Measurements from ENCODE around the gene RASSF1. TPM values are rescaled to one million over a fixed set of nuclear protein-coding genes. Genes with fewer than 3 reads are reported as not detected.

The RASSF1 gene
- polyA plus RNA-seq, 1 donor from 2014 or later = 51.4 TPM

- Histone ChIP-seq H3K9me3 (ENCODE audit: low read length) (no peaks in the 10 kb centered on the region), H4K20me1 (ENCODE audit: insufficient read depth) (no peaks in the 10 kb centered on the region), H3K27me3 (ENCODE audit: insufficient read depth, low read depth, low read length) (no peaks in the 10 kb centered on the region), H3K4me3 (ENCODE audit: low read length) (no peak overlapping the region), H2AFZ (ENCODE audit: low read depth, low read length) (no peak overlapping the region), H3K79me2 (replicated peaks; ENCODE audit: insufficient read depth, low read length) (no peaks in the 10 kb centered on the region), H3K9ac (ENCODE audit: low read length) (no peak overlapping the region), H3K4me2 (ENCODE audit: low read length) (no peak overlapping the region), H3F3A (ENCODE audit: insufficient read depth, low read length, poor library complexity, severe bottlenecking) (no peaks in the 10 kb centered on the region), H3K9me2 (ENCODE audit: insufficient read depth, low read length) (no peaks in the 10 kb centered on the region), H3K36me3 (ENCODE audit: insufficient read depth, low read length) (no peaks in the 10 kb centered on the region), H3K27ac (ENCODE audit: low read length) (no peak overlapping the region)
- TF ChIP-seq, protein P1, sequence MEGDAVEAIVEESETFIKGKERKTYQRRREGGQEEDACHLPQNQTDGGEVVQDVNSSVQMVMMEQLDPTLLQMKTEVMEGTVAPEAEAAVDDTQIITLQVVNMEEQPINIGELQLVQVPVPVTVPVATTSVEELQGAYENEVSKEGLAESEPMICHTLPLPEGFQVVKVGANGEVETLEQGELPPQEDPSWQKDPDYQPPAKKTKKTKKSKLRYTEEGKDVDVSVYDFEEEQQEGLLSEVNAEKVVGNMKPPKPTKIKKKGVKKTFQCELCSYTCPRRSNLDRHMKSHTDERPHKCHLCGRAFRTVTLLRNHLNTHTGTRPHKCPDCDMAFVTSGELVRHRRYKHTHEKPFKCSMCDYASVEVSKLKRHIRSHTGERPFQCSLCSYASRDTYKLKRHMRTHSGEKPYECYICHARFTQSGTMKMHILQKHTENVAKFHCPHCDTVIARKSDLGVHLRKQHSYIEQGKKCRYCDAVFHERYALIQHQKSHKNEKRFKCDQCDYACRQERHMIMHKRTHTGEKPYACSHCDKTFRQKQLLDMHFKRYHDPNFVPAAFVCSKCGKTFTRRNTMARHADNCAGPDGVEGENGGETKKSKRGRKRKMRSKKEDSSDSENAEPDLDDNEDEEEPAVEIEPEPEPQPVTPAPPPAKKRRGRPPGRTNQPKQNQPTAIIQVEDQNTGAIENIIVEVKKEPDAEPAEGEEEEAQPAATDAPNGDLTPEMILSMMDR (IDR thresholded peaks at IDR 0.05; ENCODE audit: poor library complexity, severe bottlenecking) = no peak
- TF ChIP-seq EP300 (conservative IDR thresholded peaks at IDR 0.05; ENCODE audit: poor library complexity, severe bottlenecking) (no peak), MXI1 (conservative IDR thresholded peaks at IDR 0.05; ENCODE audit: poor library complexity, severe bottlenecking) (no peak), RAD21 (conservative IDR thresholded peaks at IDR 0.05) (no peak)
Measured at GRCh38 chr3:50297384-50297775, 43.3 kb downstream of the RASSF1 start.

DNA sequence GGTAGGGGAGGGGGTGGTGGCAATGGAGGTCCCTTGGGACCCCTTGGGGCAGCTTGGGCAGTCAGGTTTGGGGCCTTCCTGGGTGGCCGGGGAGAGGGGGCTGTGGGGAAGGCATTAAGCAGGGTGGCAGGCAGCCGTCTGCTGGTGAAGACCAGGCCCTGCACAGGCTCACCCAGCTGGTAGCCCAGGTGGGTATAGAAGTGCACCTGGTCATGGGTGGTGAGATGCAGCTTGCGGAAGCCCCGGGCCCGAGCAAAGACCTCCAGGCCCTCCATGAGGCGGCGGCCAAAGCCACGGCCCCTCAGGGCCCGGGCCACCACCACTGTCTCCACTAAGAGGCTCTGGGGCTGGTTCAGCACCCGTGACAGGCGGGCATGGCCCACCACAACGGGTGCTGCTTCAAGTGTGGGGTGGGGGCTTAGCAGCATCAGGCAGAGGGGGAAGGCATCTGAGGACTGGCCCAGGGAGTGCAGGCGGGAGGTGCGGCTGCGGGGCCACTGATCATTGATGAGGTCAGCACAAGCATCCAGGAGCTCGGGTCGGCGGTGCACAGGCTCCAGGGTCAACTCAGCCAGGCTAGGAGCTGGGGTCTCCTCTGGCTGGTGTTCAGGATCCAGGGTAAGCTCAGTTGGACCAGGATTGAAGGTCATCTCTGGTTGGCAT, 43.8 kb downstream of the RASSF1 start:
- Histone ChIP-seq H3K27ac (ENCODE audit: low read length) (no peak overlapping the region), H3K36me3 (ENCODE audit: insufficient read depth, low read length) (no peaks in the 10 kb centered on the region)
- TF ChIP-seq EP300 (conservative IDR thresholded peaks at IDR 0.05; ENCODE audit: poor library complexity, severe bottlenecking) (no peak), EZH2 (IDR thresholded peaks at IDR 0.05; ENCODE audit: borderline replicate concordance, insufficient read depth, low read length, poor library complexity, severe bottlenecking) (no peak), RAD21 (conservative IDR thresholded peaks at IDR 0.05) (no peak)

DNA sequence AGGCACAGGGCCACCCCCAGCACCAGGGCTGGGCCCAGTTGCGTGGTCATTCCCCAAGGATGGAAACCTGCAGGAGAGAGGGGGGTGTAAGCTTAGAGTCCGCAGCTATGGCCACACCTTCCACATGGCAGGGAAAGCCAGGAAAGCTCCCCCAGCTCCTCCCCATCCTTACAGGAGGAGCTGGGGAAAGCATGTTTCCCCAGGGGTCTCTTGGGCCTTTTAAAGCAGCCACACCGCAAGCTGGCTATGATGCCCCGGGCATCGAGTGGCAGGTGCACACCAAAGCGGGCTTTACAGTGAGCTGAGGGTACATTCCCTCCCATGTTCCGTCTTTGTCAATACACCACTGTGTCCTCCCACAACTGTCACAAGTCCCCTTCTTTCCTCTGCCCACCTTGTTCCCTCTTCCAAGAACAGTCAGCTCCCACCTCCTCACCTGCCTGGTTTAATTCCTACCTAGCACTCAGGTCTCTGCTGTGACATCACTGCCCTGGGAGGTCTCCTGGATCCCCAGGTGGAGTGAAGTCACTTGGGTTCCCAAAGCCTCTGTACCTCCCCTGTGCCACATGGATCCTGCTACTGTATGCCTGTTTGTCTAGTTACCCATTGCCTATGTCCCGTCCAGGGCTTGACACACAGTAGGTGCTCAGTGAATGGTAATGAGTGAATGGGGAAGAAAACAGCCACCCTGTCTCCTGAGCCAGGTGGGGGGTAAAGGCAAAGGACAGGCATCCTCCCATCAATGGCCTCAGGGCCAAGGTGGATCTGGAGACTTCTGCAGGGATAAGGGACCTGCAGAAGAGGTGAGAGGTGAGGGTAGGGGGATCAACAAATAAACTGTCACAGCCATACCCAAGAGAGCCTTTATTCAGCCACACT, 44.8 kb downstream of the RASSF1 start:
- H3K27ac ChIP-seq (ENCODE audit: low read length) = no peak overlapping the region
- H3K4me3 ChIP-seq (ENCODE audit: low read length) = no peak overlapping the region
- no peak overlapping the region for H2AFZ ChIP-seq (ENCODE audit: low read depth, low read length)
- no peaks in the 10 kb centered on the region for H4K20me1 ChIP-seq (ENCODE audit: insufficient read depth)
- no peak overlapping the region for H3K9ac ChIP-seq (ENCODE audit: low read length)
- H3K36me3 ChIP-seq (ENCODE audit: insufficient read depth, low read length) = no peaks in the 10 kb centered on the region
- H3K9me3 ChIP-seq (ENCODE audit: low read length) = no peaks in the 10 kb centered on the region
- no peak overlapping the region for H3K4me2 ChIP-seq (ENCODE audit: low read length)
- peaks cover 6% of the 10 kb centered on the region for H3K79me2 ChIP-seq (replicated peaks; ENCODE audit: insufficient read depth, low read length)
- no peaks in the 10 kb centered on the region for H3F3A ChIP-seq (ENCODE audit: insufficient read depth, low read length, poor library complexity, severe bottlenecking)
- TF ChIP-seq EZH2 (IDR thresholded peaks at IDR 0.05; ENCODE audit: borderline replicate concordance, insufficient read depth, low read length, poor library complexity, severe bottlenecking) (no peak), SMC3 (conservative IDR thresholded peaks at IDR 0.05; ENCODE audit: poor library complexity) (no peak), EP300 (conservative IDR thresholded peaks at IDR 0.05; ENCODE audit: poor library complexity, severe bottlenecking) (no peak), RAD21 (conservative IDR thresholded peaks at IDR 0.05) (no peak)
- TF ChIP-seq, protein P1 (IDR thresholded peaks at IDR 0.05; ENCODE audit: poor library complexity, severe bottlenecking) = no peak
- TF ChIP-seq, protein P2, sequence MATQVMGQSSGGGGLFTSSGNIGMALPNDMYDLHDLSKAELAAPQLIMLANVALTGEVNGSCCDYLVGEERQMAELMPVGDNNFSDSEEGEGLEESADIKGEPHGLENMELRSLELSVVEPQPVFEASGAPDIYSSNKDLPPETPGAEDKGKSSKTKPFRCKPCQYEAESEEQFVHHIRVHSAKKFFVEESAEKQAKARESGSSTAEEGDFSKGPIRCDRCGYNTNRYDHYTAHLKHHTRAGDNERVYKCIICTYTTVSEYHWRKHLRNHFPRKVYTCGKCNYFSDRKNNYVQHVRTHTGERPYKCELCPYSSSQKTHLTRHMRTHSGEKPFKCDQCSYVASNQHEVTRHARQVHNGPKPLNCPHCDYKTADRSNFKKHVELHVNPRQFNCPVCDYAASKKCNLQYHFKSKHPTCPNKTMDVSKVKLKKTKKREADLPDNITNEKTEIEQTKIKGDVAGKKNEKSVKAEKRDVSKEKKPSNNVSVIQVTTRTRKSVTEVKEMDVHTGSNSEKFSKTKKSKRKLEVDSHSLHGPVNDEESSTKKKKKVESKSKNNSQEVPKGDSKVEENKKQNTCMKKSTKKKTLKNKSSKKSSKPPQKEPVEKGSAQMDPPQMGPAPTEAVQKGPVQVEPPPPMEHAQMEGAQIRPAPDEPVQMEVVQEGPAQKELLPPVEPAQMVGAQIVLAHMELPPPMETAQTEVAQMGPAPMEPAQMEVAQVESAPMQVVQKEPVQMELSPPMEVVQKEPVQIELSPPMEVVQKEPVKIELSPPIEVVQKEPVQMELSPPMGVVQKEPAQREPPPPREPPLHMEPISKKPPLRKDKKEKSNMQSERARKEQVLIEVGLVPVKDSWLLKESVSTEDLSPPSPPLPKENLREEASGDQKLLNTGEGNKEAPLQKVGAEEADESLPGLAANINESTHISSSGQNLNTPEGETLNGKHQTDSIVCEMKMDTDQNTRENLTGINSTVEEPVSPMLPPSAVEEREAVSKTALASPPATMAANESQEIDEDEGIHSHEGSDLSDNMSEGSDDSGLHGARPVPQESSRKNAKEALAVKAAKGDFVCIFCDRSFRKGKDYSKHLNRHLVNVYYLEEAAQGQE (IDR thresholded peaks at IDR 0.05; ENCODE audit: borderline replicate concordance) = no peak
- no peaks in the 10 kb centered on the region for H3K27me3 ChIP-seq (ENCODE audit: insufficient read depth, low read depth, low read length)
- no peaks in the 10 kb centered on the region for H3K9me2 ChIP-seq (ENCODE audit: insufficient read depth, low read length)

More for the DNA sequence above, 43.8 kb downstream of the RASSF1 start:
- Histone ChIP-seq H3K9me2 (ENCODE audit: insufficient read depth, low read length) (no peaks in the 10 kb centered on the region), H3K9me3 (ENCODE audit: low read length) (no peaks in the 10 kb centered on the region), H3K4me2 (ENCODE audit: low read length) (no peak overlapping the region), H3K4me3 (ENCODE audit: low read length) (no peak overlapping the region), H3K9ac (ENCODE audit: low read length) (no peak overlapping the region), H3K27me3 (ENCODE audit: insufficient read depth, low read depth, low read length) (no peaks in the 10 kb centered on the region), H3K79me2 (replicated peaks; ENCODE audit: insufficient read depth, low read length) (no peaks in the 10 kb centered on the region), H3F3A (ENCODE audit: insufficient read depth, low read length, poor library complexity, severe bottlenecking) (no peaks in the 10 kb centered on the region), H2AFZ (ENCODE audit: low read depth, low read length) (no peak overlapping the region), H4K20me1 (ENCODE audit: insufficient read depth) (no peaks in the 10 kb centered on the region)
